Osteocyte (in vitro differentiated cells): ENCODE measurements around the gene CLDN14. TPM values are rescaled to one million over a fixed set of nuclear protein-coding genes. Genes with fewer than 3 reads are reported as not detected.

Source experiments
- DNase-seq: peaks from one replicate; pipeline ENCODE4 v3.0.0; 2021; ENCODE audit warnings: mixed read lengths; ENCODE audit not compliant: unreplicated experiment; ENCODE audit errors: extremely low spot score
- H3K27ac Mint-ChIP-seq: one replicate; pipeline ENCODE4 v1.8.0; 2021; ENCODE audit warnings: mild to moderate bottlenecking, mixed read lengths; ENCODE audit not compliant: unreplicated experiment
- H3K27me3 Mint-ChIP-seq: one replicate; pipeline ENCODE4 v1.8.0; 2021; ENCODE audit warnings: mixed read lengths; ENCODE audit not compliant: unreplicated experiment
- H3K36me3 Mint-ChIP-seq: one replicate; pipeline ENCODE4 v1.8.0; 2021; ENCODE audit warnings: mixed read lengths; ENCODE audit not compliant: unreplicated experiment
- H3K4me1 Mint-ChIP-seq: one replicate; pipeline ENCODE4 v1.8.0; 2021; ENCODE audit warnings: mixed read lengths; ENCODE audit not compliant: unreplicated experiment
- H3K4me3 Mint-ChIP-seq: one replicate; pipeline ENCODE4 v1.8.0; 2021; ENCODE audit warnings: mild to moderate bottlenecking, moderate library complexity, mixed read lengths; ENCODE audit not compliant: unreplicated experiment
- H3K9me3 Mint-ChIP-seq: one replicate; pipeline ENCODE4 v1.8.0; 2021; ENCODE audit warnings: mixed read lengths; ENCODE audit not compliant: unreplicated experiment
- CTCF ChIP-seq: fragments of 200-600 bp; sonication (generic); IDR thresholded peaks from 2 replicates; pipeline ENCODE4 v1.5.0; 2021; ENCODE audit warnings: antibody characterized with exemption, mild to moderate bottlenecking, moderate library complexity
- long read RNA-seq: library from polyadenylated mRNA; unstranded; transcript quantifications from one replicate; pipeline ENCODE4 v2.0.0, GENCODE V29; 2021
- total RNA-seq: library from RNA; stranded (reverse); gene quantifications from 2 replicates; pipeline ENCODE4 v1.2.1, GENCODE V29; 2021

The CLDN14 gene
- not detected in 2 replicates for total RNA-seq
- long read RNA-seq = 0 reads

- Mint-ChIP-seq H3K4me1 (peaks cover 6% of the 10 kb centered on the region), H3K4me3 (no peak within 1 kb of the TSS), H3K36me3 (no peaks in the 10 kb centered on the region), H3K27ac (no peak within 1 kb of the TSS), H3K9me3 (no peaks in the 10 kb centered on the region), H3K27me3 (no peaks in the 10 kb centered on the region)
- DNase-seq = no peak
- TF ChIP-seq CTCF = no peak
These were observed at the start of gene CLDN14 for GRCh38 chr21:36479415-36480402. CLDN14 (minus strand) TSS chr21:36480122; CDS start chr21:36461695, 18,427 bp downstream.

- Mint-ChIP-seq H3K27ac (no peak overlapping the region), H3K4me3 (no peak overlapping the region), H3K4me1 (peaks cover 7% of the 10 kb centered on the region), H3K36me3 (no peaks in the 10 kb centered on the region), H3K27me3 (peaks cover 43% of the 10 kb centered on the region), H3K9me3 (no peaks in the 10 kb centered on the region)
- no peak for TF ChIP-seq CTCF
- DNase-seq = no peak
These were observed 48.8 kb upstream of the CLDN14 start for GRCh38 chr21:36528716-36529115.

GRCh38 chr21:36527317-36527716 is 47.4 kb upstream of the CLDN14 start:
- Mint-ChIP-seq H3K4me3 (no peak overlapping the region), H3K9me3 (no peaks in the 10 kb centered on the region), H3K27ac (no peak overlapping the region), H3K4me1 (peaks cover 7% of the 10 kb centered on the region), H3K36me3 (no peaks in the 10 kb centered on the region), H3K27me3 (peaks cover 49% of the 10 kb centered on the region)
- no peak for DNase-seq
- no peak for TF ChIP-seq CTCF

GRCh38 chr21:36526104-36526503 is 46.2 kb upstream of the CLDN14 start:
- peaks cover 7% of the 10 kb centered on the region for H3K4me1 Mint-ChIP-seq
- DNase-seq = no peak
- H3K27ac Mint-ChIP-seq = no peak overlapping the region
- H3K4me3 Mint-ChIP-seq = no peak overlapping the region
- TF ChIP-seq CTCF = no peak
- no peaks in the 10 kb centered on the region for H3K36me3 Mint-ChIP-seq
- peaks cover 50% of the 10 kb centered on the region for H3K27me3 Mint-ChIP-seq
- no peaks in the 10 kb centered on the region for H3K9me3 Mint-ChIP-seq

- TF ChIP-seq CTCF = no peak
- DNase-seq = no peak
- Mint-ChIP-seq H3K4me3 (no peak overlapping the region), H3K9me3 (no peaks in the 10 kb centered on the region), H3K27me3 (peaks cover 54% of the 10 kb centered on the region), H3K36me3 (no peaks in the 10 kb centered on the region), H3K27ac (no peak overlapping the region), H3K4me1 (no peaks in the 10 kb centered on the region)
These were observed 44.6 kb upstream of the CLDN14 start for GRCh38 chr21:36524477-36524876.
